ENCODE data around the gene ADARB2. TPM values are rescaled to one million over a fixed set of nuclear protein-coding genes. Genes with fewer than 3 reads are reported as not detected.

Gene ADARB2
- total and polyA plus RNA-seq, 10 of the 15 experiments (the other 5 are each of a cell fraction or from before 2014, with no cell fraction given) = 0.02 to 4.1 (median 0.76) TPM

- Histone ChIP-seq H3K9ac (ENCODE audit: control insufficient read depth, insufficient read depth, low read length) (no peak overlapping the region), H3K36me3 (ENCODE audit: control insufficient read depth in 2 of 2, insufficient read depth in 2 of 2, low read length in 1 of 2) (no peaks in the 10 kb centered on the region), H3K4me3 (no peak overlapping the region), H3K27me3 (replicated peaks in 1 of 2; ENCODE audit: control insufficient read depth in 2 of 2, insufficient read depth in 2 of 2, low read length in 1 of 2) (no peaks in the 10 kb centered on the region; a peak in 1 of 4 replicates), H3K4me1 (ENCODE audit: control insufficient read depth, insufficient read depth, low read length) (no peaks in the 10 kb centered on the region), H3K9me3 (replicated peaks; ENCODE audit: control insufficient read depth, insufficient read depth, low read length) (no peaks in the 10 kb centered on the region; the same call in 2 of the 3 replicates), H3K4me2 (ENCODE audit: control insufficient read depth, insufficient read depth) (no peak overlapping the region), H3K27ac (ENCODE audit: control insufficient read depth, insufficient read depth) (no peak overlapping the region), H2AFZ (ENCODE audit: control insufficient read depth, low read depth, low read length) (no peak overlapping the region), H4K20me1 (ENCODE audit: control insufficient read depth, insufficient read depth) (no peaks in the 10 kb centered on the region), H3K79me2 (ENCODE audit: control insufficient read depth, insufficient read depth, low read length) (no peaks in the 10 kb centered on the region)
- RAD21 ChIA-PET (ENCODE audit: unreplicated experiment) = no interaction called here
- CTCF ChIA-PET = no interaction called here
- intact Hi-C loops (cut with micrococcal nuclease; ENCODE audit: unreplicated experiment) = no loop called here
- no peak for FAIRE-seq
- SMC1A ChIA-PET (ENCODE audit: uncharacterized antibody, unreplicated experiment) = no interaction called here
- no peak for ATAC-seq
- POLR2A ChIA-PET = no interaction called here
- WGBS (ENCODE audit: insufficient coverage, insufficient replicate concordance, low lambda C conversion rate, missing lambda C conversion rate) = 61% methylated on average over 17 of the region's 17 CpGs
- in situ Hi-C loops (cut with MboI) = no loop called here
- no TSS peak for BruUV-seq (replicated peaks)
- no peak for DNase-seq (ENCODE audit: low read depth, low spot score)
- TF ChIP-seq, protein P1, sequence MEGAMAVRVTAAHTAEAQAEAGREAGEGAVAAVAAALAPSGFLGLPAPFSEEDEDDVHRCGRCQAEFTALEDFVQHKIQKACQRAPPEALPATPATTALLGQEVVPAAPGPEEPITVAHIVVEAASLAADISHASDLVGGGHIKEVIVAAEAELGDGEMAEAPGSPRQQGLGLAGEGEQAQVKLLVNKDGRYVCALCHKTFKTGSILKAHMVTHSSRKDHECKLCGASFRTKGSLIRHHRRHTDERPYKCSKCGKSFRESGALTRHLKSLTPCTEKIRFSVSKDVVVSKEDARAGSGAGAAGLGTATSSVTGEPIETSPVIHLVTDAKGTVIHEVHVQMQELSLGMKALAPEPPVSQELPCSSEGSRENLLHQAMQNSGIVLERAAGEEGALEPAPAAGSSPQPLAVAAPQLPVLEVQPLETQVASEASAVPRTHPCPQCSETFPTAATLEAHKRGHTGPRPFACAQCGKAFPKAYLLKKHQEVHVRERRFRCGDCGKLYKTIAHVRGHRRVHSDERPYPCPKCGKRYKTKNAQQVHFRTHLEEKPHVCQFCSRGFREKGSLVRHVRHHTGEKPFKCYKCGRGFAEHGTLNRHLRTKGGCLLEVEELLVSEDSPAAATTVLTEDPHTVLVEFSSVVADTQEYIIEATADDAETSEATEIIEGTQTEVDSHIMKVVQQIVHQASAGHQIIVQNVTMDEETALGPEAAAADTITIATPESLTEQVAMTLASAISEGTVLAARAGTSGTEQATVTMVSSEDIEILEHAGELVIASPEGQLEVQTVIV (IDR thresholded peaks at IDR 0.05; ENCODE audit: borderline replicate concordance, partially characterized antibody) = no peak
- TF ChIP-seq SRF (IDR thresholded peaks at IDR 0.05; ENCODE audit: low read depth in 2 of 2, low read length in 2 of 2) (no peak), CUX1 (IDR thresholded peaks at IDR 0.05; ENCODE audit: insufficient replicate concordance, low read depth, low read length) (no peak), YBX1 (IDR thresholded peaks at IDR 0.05) (no peak), ZBTB40 (IDR thresholded peaks at IDR 0.05; ENCODE audit: borderline replicate concordance) (no peak), USF1 (IDR thresholded peaks at IDR 0.05; ENCODE audit: borderline replicate concordance, extremely low read length, insufficient read depth, low read depth, low read length) (no peak)
- TF ChIP-seq, protein P2, sequence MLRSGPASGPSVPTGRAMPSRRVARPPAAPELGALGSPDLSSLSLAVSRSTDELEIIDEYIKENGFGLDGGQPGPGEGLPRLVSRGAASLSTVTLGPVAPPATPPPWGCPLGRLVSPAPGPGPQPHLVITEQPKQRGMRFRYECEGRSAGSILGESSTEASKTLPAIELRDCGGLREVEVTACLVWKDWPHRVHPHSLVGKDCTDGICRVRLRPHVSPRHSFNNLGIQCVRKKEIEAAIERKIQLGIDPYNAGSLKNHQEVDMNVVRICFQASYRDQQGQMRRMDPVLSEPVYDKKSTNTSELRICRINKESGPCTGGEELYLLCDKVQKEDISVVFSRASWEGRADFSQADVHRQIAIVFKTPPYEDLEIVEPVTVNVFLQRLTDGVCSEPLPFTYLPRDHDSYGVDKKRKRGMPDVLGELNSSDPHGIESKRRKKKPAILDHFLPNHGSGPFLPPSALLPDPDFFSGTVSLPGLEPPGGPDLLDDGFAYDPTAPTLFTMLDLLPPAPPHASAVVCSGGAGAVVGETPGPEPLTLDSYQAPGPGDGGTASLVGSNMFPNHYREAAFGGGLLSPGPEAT (IDR thresholded peaks at IDR 0.05; ENCODE audit: low read depth) = no peak
Measured at GRCh38 chr10:1148855-1149605, 588.3 kb downstream of the ADARB2 start.

Data from GM12878 (cell line).